ACHN (cell line): ENCODE results near the gene JAK1.

Experiments
- DNase-seq: peaks from one replicate; pipeline ENCODE4 v3.0.0-alpha.2; 2015
- in situ Hi-C: cut with HindIII; loops from 2 replicates; pipeline ENCODE4 v1.10.0; 2017; ENCODE audit warnings: low sequenced_read_pairs, low pct_ligation_motif_present, low pct_unique_long_range_greater_than_20kb

The JAK1 gene

DNA sequence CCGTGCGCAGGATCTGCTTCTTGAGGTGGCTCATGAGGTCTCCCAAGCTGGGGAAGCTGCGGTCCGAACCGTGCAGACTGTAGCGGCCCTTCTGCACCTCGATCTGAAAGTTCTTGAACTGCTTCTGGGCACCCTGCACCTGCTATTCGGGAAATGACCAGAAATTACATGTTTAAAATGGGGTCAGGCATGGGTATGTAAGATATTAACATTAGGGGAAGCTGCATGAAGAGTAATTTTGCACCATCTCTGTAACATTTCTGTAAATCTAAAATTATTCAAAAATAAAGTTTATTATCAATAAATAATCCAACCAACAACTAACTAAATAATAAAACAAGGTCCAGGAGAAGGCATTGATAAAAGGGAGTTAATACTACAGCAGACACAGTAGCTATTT, 110.8 kb downstream of the JAK1 start:
- in situ Hi-C loops, result no loop called here
- no peak for DNase-seq

DNA sequence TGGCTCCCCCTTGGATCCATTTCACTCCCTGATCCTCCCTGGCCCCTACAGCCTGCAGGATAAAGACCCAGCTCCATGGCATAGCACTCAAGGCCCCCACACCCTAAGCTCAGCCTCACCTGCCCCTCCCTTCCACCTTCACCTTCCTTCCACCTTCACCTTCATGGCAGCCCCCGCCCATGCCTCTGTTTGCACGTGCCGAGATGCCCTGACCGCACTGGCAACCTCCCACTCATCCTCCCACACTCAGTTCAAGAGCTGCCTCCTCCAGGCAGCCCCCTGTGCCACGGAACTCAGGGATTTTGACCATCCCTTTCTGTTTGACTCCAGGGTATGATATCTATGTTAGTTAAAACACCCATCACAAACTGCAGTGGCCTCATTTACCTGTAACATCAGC, 111.7 kb downstream of the JAK1 start:
- in situ Hi-C loops, result no loop called here
- DNase-seq, result no peak

DNA sequence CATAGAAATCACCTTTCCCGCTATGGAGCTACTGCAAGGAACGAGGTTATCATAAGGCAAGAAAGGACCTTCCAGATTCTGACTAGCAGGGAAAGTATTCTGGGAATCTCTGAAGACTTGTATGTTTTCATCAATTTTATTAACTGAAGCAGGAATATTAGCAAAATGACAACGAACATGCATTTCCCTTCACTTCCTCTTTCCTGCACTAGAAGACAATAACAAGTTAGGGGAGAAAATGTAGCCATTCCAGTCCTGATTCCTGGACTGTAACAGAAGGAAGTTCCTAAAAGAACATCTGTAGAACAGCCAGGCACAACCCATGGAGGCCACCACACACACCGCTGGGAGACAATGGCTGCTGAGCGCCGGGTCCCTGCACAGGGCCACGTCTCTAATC, 114.7 kb downstream of the JAK1 start:
- in situ Hi-C loops, result no loop called here
- no peak for DNase-seq

DNA sequence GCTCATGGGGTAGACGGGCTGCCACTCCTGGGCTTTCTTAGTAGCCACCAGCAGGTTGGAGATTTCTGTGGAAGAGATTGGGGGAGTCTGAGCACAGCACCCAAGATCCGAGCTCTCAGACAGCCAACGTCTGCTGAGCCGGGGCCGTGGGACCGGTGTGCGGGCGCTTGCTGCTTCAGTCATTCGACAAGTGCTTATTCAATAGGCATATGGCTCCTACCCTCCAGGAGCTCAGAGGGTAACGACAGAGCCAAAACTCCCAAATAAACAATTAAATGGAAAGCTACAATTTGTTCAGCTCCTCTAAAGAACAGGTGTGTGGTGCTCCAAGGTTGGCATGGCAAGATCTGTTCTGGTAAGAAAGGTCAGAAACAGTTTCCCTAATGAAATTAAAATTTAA, 115.5 kb downstream of the JAK1 start:
- DNase-seq, result no peak
- in situ Hi-C loops, result no loop called here

DNA sequence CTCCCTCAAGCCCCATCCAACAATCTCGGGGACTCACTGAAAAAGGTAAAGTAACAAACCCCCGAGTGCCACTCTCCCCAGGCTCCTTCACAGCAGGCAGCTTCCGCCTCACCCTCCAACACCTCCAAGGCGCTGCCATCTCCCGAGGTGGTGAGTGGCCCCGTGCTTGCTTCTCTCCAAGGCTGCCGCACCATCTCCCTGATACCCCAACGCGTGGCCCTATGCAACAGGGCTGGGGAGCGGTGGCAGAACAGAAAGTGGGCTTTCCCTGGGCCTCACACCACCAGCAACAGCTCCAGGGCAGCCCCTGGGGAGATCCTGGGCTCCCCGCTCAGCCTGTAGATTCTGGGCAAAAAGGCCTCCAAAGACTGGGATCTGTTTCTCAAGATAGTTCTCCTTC, 116.4 kb downstream of the JAK1 start:
- no peak for DNase-seq
- in situ Hi-C loops, result no loop called here

DNA sequence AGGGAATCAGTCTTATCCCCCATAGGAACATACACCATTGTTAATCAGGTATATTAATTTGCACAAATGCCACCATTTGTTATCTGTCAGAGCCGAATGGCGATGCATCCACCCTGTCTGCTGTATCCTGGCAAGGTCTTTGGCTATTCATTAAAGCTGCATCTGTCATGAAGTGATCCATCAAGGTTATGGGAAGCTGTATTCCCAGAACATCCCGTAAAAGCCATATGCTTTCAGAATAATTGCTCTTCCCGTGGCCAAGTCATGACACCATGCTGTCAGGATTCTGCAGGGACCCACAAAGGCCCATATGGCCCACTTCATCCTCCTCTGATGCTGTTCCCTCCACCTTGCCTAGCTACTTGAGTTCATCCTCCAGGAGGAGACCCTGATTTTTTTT, 117.5 kb downstream of the JAK1 start:
- in situ Hi-C loops, result no loop called here
- DNase-seq, result no peak

DNA sequence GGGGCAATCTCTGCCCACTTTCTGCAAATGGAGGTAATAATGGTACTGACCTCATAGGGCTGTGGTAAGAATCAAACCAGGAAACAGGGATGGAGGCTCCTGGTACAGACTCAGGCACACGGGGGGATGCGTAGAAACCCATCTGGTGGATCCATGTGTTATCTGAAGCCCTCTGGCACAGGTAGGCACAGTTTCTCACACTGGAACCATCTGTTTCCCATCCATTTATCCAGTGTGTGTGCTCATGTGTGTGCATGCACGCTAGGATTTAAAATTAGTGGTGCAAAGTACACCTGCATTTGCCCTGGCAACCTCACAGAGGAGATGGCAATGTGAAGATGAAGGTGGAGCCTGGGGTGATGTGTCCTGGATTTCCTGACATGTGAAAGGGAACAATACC, 118.2 kb downstream of the JAK1 start:
- in situ Hi-C loops, result no loop called here
- DNase-seq, result no peak

DNA sequence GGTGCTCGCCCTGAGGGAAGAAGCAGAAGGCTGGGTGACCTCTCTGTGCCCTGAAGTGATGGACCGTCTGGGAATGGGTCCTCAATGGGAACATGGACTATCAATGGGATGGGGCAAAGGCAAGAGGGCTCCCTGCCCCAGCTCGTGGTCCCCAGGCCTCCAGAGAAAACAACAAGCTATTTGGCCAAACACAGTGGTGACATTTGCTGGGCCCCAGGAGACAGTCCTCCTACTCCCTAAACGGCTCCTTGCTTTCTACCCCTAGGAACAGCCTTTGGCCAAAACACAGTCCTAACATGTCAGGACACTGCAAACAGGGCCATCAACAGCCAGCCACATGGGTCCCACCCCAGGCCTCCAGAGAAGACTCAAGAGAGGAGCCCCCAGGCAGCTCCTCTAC, 118.7 kb downstream of the JAK1 start:
- in situ Hi-C loops, result no loop called here
- DNase-seq, result no peak

DNA sequence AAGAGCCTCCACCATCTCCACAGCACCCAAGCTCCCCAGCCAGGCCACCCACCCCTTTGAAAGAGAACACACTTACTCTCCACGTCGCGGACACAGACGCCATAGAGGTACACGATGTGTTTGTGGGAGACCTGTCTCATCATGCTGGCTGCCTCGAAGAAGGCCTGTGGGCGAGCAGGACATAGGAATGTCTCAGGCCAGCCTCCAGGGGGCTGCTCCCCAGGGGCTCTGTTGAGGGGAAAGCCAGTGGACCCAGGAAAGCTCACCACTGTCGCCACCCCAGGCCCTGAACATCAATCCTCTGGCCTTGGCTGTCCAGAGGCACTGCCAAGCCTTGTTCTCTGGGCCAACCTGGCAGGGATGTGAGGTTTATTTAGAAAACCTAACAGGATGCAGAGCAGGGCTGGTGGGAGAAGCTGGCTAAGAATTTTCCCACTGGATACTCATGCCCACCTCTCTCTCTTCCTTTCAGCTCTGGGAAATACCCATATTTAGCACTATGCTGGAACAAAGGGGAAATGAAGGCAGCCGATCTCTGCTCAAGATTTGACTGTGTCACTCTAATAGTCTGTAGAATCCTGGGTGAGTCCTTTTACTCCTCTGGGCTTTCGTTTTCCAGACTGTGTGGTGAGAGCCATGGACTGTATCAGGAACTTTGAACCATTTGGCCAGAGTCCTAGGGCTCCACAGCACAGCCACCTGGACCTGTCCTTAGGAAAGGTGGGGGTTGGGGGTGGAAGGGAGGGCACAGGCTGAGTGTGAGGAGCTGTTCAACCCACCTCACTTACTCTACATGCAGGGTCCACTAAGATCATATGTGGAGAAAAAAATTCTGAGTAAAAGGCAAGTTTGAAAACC, 119.5 kb downstream of the JAK1 start:
- in situ Hi-C loops, result no loop called here
- no peak for DNase-seq

DNA sequence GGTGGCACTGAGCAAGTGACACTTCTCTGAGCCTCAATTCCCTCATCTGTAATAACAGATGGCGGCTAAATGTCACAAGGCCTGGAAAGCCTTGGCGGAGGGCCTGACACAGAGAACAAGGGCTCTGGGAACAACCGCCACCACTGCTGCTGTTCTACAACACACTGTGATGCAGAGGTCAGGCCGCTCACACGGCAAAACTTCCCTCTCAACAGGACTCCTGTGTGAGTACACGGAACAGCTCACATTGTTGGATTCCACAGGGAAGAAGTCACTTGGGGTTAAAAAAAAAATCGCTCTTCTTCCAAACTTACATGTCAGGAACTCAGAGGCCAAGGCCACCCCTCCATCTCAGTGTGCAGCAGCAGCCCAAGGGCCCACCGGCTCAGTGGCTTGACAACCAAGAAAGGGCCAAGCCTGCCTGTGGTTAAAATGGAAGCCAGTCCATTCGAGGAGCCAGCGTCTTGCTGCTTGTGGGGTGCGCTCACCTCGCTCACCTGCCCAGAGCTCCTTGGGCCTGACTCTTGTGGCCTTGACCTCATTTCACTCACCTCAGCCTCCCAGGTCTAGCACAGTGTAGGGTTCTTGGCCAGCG, 120.4 kb downstream of the JAK1 start:
- DNase-seq, result no peak
- in situ Hi-C loops, result no loop called here

DNA sequence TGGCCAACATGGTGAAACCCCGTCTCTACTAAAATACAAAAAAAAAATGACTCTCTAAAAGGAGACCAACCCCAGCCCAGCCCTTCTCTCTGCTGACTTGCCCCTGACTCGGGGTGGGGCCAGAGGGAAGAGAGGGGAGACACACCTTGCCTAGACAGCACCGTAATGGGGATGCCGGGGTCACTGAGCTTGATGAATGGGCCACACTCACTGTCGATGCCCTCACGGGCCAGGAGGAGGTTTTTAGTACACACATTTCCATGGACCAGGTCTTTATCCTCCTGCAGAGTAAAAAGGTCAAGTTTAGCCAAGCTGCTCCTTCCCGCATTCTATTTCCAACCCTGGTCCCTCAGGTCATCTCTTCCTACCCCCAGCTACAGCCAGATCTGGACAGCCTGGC, 121.7 kb downstream of the JAK1 start:
- DNase-seq, result no peak
- in situ Hi-C loops, result no loop called here

DNA sequence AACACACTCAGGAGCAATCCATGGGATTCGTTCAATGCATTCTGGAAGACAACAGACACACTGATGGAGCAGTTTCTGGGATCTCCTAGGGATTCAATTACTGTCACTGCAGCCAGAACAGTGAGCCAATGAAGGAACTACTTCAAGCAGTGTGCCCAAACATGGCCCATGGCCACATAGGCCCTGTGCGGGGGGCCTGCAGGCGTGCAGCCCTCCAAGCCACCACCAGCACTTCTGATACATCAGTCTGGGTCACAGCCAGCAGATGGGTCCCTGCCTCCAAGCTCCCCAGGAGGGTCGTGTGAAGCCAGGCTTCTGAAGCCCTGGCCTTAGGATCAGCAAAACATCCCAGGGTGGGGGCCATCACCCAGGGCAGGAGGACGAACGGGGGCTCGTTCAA, 122.2 kb downstream of the JAK1 start:
- in situ Hi-C loops, result no loop called here
- DNase-seq, result no peak

DNA sequence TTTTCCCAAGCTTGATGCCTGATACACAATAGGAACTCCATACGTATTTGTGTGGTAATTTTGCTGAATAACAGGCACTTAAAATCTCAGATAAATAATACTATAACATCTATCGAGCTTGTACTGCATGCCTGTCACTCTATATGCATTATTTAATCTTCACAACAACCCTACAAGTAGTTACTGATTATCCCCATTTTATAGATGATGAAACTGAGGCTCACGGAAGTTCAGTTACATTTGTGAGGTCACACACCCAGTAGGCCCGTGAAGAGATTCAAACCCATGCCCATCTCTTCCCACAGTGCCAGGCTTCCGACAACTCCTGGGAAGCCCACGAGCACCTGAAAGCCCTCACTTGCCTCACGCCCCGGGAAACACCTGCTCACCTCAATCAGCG, 122.7 kb downstream of the JAK1 start:
- DNase-seq, result no peak
- in situ Hi-C loops, result no loop called here

DNA sequence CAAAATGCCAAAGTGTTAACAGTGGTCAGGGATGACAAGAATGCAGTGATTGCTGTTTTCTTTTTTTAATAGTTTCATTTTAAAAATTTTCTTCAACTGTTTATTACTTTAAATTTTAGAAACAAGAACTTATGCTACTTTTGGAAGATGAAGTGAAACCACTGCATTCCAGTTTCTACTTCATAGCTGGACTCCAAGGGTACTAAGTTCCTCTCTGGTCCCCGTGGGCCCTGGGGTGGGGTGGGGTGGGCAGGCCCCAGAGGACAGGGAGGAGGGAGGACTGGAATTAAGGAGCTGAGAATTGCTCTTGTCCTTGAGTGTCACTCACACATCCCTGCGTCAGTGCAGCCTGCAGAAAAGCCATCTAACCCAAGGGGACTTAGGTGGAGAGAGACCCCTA, 124.1 kb downstream of the JAK1 start:
- in situ Hi-C loops, result no loop called here
- no peak for DNase-seq

DNA sequence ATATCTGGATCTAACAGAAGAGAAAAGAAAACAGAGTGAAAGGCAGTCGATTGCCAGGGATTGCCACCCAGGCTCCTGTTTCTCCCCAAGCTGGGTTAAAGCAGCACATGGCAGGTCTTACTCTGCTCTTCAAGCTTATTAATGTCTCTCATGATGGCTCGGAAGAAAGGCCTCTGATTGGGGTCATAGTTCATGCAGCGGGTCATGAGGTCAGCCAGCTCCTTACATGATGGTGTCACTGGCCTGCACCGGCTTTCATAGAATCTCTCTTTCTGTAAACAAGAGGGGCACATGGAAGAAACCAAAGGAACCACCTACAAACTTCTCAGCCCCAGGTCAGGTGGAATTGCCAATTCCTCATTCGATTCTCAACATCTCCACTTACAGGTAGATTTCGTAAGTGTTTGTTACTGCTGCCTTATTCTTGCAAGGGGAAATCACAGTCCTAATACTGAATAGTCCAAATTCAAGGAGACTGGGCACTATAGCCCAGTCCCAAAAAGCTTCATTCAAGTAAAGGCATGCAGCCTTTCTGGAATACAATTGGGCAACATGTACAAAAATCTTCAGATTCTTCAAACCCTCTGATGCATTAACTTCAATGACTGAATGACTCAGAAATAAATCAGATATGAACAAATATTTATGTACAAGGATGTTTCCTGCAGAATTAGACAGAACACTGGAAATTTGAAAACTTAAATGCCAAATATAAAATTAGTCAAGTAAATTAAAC, 124.9 kb downstream of the JAK1 start:
- peak; percentile 19 for DNase-seq
- in situ Hi-C loops, result no loop called here

DNA sequence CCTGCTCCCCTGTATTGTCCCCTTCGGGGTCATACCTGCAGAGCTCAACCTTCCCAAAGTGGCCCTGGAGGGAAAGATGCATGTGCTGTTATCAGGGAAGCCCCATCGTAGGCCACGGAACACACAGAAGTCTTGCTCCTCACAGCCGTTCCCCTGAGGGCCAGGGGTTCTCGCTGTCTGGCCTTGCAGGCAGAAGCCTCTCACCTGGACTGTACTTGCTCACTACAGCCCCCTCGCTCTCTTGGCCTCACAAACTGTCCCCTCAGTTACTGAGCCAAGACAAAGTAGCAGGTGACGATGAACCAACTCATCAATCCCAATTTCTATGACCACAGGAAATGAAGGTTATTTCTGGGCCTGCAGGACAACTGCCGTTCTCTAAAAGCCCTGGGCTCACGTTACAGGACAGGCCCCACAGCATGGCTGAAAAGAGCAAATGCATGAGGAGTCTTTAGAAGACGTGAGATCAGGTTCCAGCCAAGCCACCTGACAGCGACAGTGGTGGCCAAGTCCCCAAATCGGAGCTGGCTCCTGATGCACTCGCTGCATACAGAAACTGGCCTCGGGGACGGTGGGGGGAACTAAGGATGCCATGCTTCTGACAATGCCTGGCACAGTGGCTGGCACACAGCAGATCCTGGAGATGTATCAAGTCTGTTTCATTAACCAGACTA, 126.5 kb downstream of the JAK1 start:
- in situ Hi-C loops, result no loop called here

DNA sequence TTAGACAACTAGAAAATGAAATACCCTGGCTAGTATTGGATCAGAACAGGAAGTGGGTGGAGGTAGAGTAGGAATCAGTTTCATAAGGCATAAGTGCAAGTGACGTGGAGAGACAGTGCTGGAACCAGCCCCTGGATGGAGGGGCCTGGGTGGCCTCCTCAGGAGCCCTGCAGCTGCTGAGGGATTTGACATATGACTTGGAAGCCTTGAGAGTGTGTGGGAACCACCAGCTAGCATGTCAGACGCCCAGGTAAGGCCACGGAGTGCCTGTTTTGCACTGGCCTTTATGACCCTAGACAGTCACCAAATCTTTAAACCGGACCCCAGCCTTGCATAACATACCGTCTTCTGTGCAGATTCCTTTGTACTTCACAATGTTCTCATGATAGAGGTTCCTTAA, 127.1 kb downstream of the JAK1 start:
- DNase-seq, result no peak
- in situ Hi-C loops, result no loop called here

More for the DNA sequence above, 126.5 kb downstream of the JAK1 start:
- DNase-seq, result no peak

DNA sequence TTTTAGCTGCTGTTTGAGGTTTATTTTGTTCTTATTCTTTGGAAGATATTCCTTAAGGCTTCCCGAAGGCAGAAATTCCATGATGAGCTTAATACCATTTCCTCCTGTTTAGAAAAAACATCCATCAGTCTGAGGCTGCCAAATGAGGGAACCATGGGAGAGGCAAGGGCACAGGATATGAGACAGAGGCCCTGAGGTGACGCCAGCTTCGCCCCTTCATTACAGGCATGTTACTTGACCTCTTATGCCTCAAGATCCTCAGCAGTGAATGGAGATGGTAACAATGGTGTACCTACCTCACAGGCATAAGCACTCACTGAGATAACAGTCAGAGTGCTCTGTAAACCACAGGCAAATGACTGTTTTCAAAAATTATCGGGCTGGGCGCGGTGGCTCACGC, 127.9 kb downstream of the JAK1 start:
- DNase-seq, result no peak
- in situ Hi-C loops, result no loop called here

DNA sequence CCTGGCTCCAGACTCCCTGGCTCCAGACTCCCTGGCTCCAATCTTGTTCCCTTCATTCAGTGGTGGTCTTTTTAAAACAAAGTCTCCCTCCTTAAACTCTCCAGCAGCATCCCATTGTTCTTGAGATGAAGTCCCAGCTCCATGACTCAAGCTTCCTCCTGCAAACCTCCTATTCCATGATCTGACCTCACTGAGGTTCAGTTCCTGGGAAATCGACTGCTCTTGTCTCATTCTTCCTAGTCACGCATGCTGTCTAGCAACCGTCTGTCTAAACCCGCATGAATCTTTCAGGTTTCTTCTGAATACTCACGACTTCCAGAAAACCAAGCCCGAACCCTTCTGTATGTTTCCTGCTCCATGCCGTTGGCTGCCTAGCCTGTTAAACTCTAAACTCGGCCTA, 129.5 kb downstream of the JAK1 start:
- in situ Hi-C loops, result no loop called here

More for the DNA sequence above, 129.5 kb downstream of the JAK1 start:
- no peak for DNase-seq
